Inferior parietal cortex (tissue), 1 donor: ENCODE data around the gene MKI67.
"Not testable (repeated sequence)": the region's sequence is repeated elsewhere in the genome, so short reads cannot be mapped to it uniquely, and the experiment has no call there.

ENCODE experiments used
- DNase-seq: peaks from one replicate; pipeline ENCODE4 v3.0.0-alpha.2; 2016; ENCODE audit errors: extremely low spot score

The MKI67 gene

DNA sequence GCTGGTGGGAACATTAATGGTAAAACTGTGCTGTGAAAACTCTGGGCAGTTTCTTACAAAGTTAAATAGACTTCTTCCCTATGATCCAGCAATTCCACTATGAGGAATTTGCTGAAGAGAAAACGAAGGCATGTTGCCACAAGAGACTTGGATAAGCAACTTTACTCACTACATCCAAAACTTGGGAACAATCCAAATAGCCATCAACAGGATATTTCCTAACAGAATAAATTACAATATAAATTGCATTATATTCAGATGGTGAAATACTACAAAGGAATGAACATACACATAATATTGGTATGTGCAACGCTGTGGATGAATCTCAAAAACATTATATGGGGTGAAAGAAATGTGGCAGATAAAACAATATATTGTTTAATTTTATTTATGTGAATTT lies 21.4 kb upstream of the MKI67 start:
- DNase-seq, result no peak

DNA sequence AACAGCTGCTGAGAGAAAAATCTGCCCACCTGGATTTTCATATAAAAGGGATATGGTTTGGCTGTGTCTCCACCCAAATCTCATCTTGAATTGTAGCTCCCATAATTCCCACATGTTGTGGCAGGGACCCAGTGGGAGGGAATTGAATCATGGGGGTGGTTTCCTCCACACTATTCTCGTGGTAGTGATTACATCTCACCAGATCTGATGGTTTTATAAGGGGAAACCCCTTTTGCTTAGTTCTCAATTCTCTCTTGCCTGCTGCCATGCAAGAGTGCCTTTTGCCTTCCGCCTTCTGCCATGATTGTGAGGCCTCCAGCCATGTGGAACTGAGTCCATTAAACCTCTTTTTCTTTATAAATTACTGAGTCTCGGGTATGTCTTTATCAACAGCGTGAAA lies 20.8 kb upstream of the MKI67 start:
- no peak for DNase-seq

- no peak for DNase-seq
Measured at GRCh38 chr10:128144547-128144946, 18.3 kb upstream of the MKI67 start.

GRCh38 chr10:128143531-128143930 lies 17.3 kb upstream of the MKI67 start:
- DNase-seq, result no peak

- no peak for DNase-seq
Measured at GRCh38 chr10:128140425-128140824, 14.2 kb upstream of the MKI67 start.

DNA sequence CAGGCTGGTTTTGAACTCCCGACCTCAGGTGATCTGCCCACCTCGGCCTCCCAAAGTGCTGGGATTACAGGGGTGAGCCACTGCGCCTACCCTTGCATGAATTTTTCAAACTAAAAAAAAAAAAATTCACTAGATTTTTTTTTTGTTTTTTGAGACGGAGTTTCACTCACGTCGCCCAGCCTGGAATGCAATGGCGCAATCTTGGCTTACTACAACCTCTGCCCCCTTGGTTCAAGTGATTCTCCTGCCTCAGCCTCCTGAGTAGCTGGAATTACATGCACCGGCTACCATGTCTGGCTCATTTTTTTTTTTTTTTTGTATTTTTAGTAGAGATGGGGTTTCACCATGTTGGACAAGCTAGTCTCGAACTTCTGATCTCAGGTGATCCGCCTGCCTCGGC lies 12.2 kb upstream of the MKI67 start:
- not testable (repeated sequence) for DNase-seq

DNA sequence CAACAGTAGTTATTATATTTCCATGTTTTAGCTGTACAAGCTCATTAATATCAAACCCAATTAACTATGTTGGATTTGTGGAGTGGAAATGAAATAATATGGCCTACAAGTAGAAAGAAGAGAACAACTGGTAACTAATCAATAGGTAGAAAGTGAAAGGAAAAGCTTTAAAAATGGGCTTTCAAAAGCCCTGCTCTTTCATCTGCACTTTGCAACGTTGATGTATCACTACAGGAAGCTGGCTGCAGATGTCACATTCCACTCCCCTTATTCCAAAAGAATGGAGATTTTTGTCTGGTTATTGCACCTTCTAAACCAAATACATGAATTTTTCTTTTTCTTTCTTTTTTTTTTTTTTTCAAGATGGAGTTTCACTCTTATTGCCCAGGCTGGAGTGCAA lies 11.7 kb upstream of the MKI67 start:
- DNase-seq, result no peak

GRCh38 chr10:128130051-128130450 lies 3.8 kb upstream of the MKI67 start:
- DNase-seq, result no peak

GRCh38 chr10:128128582-128128981 lies 2.4 kb upstream of the MKI67 start:
- no peak for DNase-seq

- no peak for DNase-seq
Measured at GRCh38 chr10:128125416-128125943, 743 bp downstream of the MKI67 start.

DNA sequence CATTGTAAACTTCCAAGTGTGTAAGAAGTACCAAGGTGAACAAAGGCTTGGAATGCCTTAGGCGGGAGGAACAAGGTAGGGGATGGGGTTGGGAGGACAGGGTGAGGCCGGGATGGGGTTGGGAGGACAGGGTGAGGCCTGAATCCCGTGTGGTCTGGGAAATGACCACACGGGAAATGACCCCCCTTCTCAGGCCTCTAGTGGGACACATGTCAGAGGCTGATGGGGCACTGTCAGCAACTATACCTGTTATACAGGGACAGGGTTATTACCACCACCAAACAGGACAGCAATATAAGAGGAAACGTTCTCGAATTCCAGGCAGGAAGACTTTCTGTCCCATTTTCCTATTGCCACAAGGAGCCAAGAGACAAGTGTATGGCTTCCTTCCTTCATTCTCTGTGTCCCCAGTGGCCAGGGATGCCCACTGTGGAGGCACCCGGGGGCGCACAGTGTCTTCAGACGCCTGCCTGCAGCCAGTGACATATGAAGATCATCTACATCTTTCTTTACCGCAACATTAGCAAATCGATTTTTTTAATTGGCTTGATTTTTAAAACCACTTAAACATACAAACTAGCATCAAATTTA lies 1.3 kb downstream of the MKI67 start:
- DNase-seq, result no peak

DNA sequence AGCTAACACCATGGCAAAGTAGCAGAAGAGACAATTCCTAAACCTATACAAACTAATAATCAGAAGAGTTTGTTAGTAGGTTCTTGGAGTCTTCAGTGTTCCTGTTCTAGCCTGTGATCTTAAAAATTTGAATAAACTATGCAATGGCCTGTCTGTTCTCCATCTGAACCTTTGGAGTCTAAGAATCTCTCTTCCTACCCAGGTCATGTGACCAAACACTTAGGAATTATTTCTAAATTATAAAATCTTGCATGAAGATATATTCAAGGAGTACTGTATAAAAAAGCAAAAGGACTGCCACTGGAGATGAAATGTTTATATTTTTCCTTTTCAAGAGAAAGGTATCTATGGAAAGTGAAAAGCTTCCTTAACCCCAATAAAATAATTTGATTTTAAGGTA lies 2.4 kb downstream of the MKI67 start:
- DNase-seq, result no peak

- no peak for DNase-seq
Measured at GRCh38 chr10:128122931-128123330, 3.3 kb downstream of the MKI67 start.

GRCh38 chr10:128121750-128122412 lies 4.3 kb downstream of the MKI67 start:
- no peak for DNase-seq

GRCh38 chr10:128116851-128117615 lies 9.2 kb downstream of the MKI67 start:
- DNase-seq, result no peak

DNA sequence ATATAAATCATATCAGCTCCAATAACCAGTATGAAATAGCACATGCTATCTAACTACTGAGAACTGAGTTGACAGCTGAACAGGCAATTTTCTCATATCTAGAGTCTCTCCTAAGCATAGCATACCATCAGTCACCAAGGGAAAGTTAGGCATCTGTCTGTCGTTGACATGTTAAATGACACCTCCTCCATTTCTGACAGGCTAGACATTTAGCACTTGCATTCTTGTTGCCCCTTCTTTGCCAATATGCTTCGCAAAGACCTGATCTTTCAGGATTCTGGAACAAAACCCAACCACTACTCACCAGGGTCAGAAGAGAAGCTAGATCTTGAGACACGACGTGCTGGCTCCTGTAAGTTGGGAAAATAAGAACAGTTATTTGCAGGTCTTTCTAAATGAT lies 10.0 kb downstream of the MKI67 start:
- no peak for DNase-seq

DNA sequence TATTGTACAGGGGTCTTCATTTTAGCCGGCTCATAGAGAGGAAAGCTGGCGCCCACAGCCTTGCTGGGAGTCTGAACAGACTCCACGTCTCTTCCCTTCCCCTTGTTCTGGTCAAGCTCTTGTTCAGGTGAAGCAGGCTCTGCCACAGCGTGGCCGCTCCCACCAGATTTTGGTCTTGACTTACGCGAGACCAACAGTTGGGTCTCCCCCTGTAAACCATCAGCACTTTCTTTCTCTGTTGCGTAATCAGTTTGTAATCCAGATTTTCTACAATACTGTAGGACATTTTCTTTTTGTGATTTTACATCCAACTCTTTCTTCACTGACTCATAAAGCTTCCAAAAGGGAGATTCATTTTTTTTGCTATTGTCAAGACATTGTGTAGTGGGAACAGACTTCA lies 10.9 kb downstream of the MKI67 start:
- DNase-seq, result no peak

DNA sequence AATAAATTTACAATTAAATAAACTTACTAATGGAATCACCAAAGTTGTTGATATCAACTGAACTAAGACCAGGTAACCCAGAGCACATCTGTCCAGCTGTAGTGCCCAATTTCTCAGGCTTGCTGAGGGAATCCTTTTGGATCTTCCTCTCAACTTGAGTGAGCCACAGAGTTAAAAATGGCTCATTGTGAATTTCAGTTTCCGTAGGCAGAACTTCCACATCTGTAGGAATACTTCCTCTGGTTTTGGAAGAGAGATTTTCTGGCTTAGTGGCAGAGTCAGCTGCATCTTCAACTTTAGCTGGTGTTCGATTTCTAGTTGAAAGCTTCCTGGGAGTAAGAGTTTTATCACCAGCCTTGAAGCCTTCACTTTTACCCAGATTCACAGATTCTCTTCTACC lies 11.3 kb downstream of the MKI67 start:
- DNase-seq, result no peak

DNA sequence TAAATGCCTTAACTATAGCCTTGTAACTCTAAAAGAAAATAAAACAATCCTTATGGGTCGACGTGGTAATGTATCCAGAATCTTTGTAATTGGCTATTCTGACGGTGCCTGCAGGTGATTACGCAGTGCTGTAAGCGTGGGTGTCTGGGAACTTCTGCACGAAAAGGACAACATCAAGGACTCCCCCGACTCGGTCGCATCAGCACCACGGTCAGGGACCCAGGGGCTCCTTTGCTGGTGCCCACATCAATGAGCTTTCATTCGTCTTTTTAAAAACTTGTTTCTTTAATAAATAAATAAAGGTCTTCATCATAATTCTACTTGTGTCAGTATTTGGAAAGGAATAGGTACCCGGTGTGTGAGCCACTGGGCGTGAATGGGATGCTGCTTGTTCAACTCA lies 13.2 kb downstream of the MKI67 start:
- no peak for DNase-seq

DNA sequence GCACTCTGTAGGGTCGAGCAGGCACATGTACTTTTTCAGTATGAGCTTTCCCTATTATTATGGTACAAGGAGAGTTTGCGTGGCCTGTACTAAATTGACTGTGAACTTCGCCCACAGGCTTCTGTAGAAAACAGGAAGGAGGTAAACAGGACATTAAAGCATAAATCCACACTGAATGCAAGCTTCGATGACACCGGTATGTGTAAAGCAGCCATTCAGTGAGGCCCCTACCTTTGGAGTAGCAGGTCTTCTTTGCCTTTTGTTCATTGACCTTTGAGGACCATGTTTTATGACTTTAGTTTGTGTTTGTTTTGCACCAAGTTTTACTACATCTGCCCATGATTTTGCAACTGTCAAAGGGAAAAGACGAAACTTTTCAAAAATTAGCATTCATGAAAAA lies 14.5 kb downstream of the MKI67 start:
- DNase-seq, result no peak

GRCh38 chr10:128110339-128110738 lies 15.9 kb downstream of the MKI67 start:
- no peak for DNase-seq

DNA sequence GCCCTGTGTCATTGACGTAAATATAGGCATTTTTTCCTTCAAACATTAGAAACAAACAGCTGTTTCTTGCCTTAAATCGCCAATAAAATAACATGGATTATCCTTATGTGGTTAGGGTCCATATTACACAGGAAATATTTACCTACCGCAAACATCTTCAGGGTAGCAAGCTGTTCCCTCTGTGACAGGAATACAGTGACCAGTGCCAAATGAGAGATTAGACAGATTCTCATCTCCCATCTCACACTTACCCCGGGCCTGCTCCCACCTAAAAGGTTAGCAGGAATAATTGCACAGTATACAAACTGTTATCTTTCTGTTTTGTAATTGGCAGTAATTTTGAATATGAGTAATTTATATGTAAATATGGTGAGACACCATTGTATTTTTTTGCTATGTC lies 16.5 kb downstream of the MKI67 start:
- no peak for DNase-seq

DNA sequence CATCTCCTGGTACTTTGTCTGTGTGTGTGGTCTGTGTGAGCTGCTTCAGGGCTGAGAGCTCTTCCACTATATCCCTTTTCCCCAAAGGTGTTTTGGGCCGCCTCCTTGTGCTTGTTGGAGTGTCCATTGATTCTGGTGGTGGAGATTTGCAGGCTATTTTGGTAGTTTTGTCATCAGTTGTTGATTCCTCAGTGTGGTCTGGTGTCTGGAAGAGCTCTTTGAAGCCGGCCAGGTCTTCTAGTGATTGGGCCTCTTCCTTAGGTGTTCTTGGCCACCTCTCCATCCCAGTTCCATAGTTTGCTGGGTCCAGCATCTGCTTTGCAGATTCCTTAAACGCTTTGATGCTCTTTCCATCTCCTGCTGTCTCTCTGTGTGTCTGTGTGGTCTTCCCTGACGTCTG lies 20.8 kb downstream of the MKI67 start:
- DNase-seq, result no peak
